Left colon (tissue), 2 donors: Measurements from ENCODE around the gene NTRK2. TPM values are rescaled to one million over a fixed set of nuclear protein-coding genes. Genes with fewer than 3 reads are reported as not detected.

ENCODE experiments used
- ATAC-seq: fragments of 200-7000 bp; cut with Tn5 transposase; one replicate; pipeline ENCODE4 v1.9.1; 2020; ENCODE audit warnings: mild to moderate bottlenecking, moderate library complexity
- DNase-seq, 2 donors: peaks; one replicate each; pipeline ENCODE4 v3.0.0-alpha.2; 2020
- intact Hi-C, 2 donors: fragments of 100-400 bp; cut with DNase I in 1 of 2; cut with micrococcal nuclease in 1 of 2; formaldehyde crosslinking; loops; one replicate each; pipeline versions ENCODE4 v1.11.2 to v1.14.0; 2022; cut with DNase I, micrococcal nuclease
- total RNA-seq, 2 donors: library from RNA; stranded (reverse); fragmentation: NEBNext Ultra II Directional; extraction: Animal tissue kit (Norgen Biotek cat#: 25700); gene quantifications; one replicate each; pipeline ENCODE4 v1.2.1, GENCODE V29; 2021
- donor health status: DM: no; HTN: no; CAD: no.
- donor health status: DM: yes; HTN: yes; CAD: no.

Gene NTRK2
- total RNA-seq, 2 donors from 2014 or later = 2.5 to 5.7 TPM

DNA sequence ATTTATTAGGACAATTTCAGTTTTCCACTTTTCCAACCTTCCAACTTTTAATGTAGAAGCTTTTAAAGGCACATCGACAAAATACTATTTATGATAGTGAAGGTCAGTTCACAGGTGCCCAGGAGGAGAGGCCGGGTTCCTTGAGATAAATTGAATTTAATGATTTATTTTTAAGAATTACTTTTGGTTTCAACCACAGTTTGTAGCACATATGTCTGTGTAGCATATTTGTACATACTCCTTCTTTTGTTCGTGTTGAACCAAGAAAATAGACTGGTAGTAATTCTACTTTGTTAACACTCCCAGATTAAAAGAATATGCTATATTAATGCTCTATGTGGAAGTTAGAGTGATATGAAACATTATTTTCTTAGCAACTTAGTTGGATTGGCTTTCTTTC is 46.7 kb downstream of the NTRK2 start:
- DNase-seq (no peak), ATAC-seq (no peak)
- intact Hi-C loops = no loop called here

DNA sequence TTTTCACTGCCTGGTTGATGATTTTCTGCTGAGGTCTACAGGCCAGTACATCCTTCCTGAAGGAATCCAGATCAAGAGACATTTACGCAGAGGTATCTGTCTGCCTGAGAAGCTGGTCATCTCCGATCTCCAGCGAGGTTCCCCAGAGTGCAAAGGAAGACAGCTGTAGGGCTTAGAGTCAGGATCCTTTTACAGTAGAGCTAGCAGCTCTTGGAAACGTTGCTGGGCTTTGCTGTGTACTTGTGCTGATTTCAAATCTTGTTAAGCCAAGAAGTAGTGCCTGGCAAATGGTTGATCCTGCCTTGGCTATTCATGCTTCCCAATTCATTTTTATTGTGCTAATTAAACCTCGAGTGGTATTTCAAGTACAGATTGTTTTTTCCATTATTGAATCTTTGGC is 48.9 kb downstream of the NTRK2 start:
- intact Hi-C loops = no loop called here
- ATAC-seq (no peak), DNase-seq (no peak)

DNA sequence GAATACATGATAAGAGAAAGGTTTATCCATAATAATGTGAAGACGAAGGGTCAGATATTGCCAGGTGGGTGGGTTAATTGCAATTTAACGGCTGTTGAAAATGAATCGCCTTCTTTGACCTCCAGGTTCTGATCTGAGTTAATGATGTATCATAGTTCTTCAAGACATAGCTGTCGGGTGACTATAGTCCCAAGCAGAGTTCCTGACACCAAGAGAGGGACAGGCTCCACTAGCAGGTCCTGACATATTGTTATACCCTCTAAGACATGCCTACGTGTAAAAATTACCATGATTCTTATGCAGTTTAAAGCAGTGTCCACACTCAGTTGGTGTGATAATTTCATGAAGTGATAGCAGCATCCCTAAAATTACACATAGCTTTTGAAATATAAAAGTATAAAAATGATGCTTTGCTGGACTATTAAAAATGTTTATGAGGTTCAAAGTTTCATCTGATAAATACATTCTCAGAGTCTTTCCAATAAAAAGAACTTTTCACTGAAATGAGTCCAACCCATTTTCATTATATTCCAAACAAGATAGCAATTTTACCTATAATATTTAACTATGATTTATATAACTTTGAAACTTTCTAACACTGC is 53.0 kb downstream of the NTRK2 start:
- peak; percentile 79 for ATAC-seq
- intact Hi-C loops = no loop called here
- DNase-seq = no peak

DNA sequence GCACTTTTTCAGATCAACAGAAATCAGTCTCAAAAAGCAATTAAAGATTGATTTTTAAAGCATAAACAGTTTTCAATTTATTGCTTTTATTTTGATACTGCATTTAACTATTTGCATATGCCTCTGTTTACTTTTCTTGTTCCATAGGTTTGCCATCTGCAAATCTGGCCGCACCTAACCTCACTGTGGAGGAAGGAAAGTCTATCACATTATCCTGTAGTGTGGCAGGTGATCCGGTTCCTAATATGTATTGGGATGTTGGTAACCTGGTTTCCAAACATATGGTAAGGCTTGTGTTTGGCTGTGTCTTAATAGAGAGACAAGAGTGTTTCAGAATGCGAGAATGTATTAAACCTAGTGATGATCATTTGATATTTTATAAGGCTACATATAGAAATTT is 53.9 kb downstream of the NTRK2 start:
- no peak for DNase-seq
- intact Hi-C loops = no loop called here
- ATAC-seq = peak; percentile 54

DNA sequence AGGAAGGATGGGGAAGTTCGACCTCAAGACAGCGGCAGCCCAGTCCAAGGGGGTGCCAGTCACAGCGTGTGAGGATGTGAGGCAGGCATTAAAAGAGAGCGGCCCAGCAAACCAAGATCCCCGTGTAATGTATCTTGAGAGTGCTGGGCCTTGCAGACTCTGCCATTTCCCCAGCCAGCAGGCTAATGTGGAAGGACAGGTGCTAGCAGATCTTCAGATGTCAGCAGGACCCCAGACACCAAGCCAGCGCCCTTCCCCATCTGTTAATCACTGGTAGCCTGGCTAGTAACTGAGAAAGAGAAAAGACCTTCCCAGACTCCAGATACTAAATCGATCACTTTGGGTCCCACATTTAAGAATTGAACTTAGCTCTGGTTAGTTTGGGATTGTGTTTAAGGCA is 62.2 kb downstream of the NTRK2 start:
- DNase-seq = no peak
- intact Hi-C loops = no loop called here
- ATAC-seq = no peak

DNA sequence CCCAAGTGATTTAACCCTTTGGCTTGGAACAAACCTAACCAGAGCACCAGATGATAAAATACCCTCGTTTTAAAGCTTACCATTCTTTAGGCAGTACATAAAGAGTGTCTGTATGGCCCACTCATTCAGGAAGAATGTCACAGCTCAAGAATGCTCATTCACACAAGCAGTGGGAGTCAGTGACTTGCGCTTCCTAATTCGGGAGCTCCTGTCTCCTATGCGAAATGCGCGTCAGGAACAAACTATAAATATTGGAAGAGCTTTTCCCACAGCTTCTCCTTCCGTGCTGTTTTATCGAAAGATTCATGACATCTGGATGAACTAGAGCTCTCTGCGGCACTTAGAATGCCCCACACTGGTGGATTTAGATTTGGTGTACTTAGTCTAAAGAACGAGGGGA is 66.6 kb downstream of the NTRK2 start:
- no peak for ATAC-seq
- intact Hi-C loops = no loop called here
- no peak for DNase-seq

DNA sequence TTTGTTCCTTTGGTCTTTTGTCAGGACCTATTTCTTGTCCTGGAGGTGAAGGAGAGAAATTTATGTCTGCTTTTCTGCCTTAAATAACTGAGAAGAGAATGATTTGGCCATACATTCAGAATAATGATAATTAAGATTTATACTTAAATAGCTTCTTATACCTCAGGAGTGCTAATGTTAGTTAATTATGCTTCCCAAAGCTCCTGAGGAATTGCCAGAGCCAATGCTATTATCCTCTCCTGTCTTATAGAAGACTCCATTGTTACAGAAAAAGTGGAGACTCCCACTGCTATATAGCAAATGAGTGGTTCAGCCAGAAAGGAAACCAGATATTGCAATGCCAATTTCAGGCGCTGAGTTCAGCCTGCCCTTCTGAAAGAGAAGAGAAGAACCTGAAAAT is 67.0 kb downstream of the NTRK2 start:
- intact Hi-C loops = no loop called here
- ATAC-seq (no peak), DNase-seq (no peak)

DNA sequence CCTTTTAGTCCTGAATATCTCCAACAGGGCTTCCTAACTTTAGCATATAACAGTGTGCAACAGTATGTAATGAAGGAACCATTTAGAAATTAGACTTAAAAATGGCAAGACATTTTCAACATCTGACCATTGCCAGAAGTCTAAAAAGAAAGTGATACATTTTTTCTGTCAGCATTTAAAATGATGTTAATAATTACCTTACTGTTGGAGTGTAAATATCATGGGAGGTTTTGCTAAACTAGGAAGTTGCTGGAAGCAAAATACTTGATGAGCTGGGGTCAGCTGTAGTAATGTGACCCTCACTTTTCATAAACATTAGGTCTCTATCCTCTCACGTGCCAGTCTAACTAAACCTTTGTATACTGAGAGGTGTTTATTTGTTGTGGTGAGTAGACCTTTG is 68.8 kb downstream of the NTRK2 start:
- ATAC-seq (peak; percentile 28), DNase-seq (no peak)
- intact Hi-C loops = no loop called here

DNA sequence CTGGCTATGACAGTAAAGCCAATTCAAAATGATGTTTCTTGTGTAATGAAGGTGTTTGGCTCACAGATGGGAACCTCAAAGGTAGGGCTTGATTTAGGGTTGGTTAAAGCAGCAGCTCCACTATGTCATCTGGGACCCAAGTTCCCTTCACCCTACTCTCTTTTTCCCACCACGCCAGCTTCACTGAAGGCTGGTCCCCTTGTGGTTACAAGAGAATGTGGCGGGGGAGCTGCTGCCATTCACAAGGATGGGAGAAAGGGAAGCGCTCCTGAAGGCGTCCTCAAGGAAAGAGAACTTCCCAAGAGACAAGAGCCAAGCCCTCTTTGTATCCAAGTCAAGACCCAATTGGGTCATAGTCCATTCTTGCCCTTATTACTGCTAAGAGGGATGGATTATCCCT is 72.7 kb downstream of the NTRK2 start:
- intact Hi-C loops = no loop called here
- no peak for DNase-seq
- no peak for ATAC-seq

DNA sequence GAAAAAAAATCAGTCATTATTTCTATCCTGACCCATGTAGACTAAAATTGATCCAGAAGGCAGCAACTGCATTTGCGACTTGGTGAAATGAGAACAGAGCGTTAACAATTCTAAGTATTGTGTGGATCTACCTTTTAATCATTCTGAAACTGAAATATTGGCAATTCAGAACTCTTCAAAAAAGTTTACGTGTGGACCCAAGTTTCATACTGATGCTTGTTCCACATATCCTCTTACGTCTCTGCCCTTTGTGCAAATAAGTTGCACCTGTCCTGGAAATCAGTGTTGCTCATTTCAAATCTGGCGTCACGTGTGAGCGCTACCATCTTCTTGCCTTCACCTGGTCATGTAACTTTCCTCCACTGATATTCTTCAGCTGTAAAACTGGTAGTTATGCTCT is 74.7 kb downstream of the NTRK2 start:
- DNase-seq = no peak
- no peak for ATAC-seq
- intact Hi-C loops = no loop called here

DNA sequence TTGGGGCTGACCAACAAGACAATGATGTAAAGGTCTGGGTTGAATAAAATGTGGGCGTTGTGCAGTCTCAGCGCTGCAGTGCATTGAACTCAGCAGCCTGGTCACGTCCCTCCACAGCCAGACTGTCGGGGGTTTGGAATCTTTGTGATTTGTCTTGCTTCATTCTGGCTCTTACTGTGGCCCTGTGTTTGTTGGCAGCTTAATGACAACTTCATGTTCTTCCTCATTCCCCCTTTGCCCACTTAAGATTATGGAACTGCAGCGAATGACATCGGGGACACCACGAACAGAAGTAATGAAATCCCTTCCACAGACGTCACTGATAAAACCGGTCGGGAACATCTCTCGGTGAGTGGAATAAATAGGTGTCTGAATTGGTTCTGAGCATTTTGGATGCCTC is 75.2 kb downstream of the NTRK2 start:
- intact Hi-C loops = no loop called here
- DNase-seq (no peak), ATAC-seq (no peak)

DNA sequence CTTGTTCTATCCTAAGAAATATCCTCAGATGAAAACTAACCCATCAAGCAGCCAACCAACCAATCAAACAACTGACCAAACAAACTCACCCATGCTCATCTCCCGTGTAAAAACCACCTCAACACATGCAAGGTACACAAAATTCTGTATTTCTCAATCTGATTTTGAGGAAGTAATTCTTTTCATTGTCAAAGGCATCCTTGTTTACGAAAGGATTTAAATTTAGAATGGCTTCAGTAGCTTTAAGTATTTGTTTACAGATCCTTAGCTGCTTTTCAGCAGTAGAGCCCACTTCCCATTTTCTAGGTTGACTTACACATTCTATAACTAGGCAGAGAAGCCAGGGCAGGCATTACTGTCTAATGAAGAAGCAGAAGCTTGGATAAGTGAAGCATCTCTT is 78.6 kb downstream of the NTRK2 start:
- intact Hi-C loops = no loop called here
- no peak for ATAC-seq
- DNase-seq = no peak

DNA sequence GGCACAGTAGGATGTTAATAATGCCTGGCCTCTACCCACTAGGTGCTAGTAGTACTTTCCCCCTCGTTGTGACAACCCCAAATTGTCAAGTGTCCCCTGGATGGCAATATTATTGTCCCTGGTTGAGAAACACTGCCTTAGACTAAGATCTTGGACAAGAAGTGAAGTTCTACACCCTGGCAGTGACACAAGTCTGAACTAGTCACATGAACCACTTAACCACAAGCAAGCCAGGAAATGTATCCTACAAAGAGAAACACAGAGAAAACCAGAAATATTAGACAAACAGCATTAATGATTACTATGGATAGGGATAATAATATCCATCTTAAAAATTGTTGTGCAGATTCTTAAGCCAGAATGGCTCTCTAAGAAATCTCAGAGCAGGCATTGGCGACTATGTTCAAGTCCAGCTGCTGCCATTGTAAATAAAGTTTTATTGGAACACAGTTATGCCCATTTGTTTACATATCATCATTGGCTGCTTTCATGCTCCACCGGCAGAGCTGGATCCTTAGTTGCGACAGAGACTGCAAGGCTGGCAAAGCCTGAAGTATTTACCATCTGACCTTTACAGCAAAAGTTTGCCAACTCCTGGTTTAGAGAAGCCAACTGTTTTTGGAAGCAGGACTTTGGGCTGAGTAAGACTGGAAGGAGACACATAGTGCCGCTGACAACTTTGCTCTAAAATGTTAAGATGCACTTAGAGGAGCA is 80.8 kb downstream of the NTRK2 start:
- ATAC-seq (no peak), DNase-seq (no peak)
- intact Hi-C loops = no loop called here

DNA sequence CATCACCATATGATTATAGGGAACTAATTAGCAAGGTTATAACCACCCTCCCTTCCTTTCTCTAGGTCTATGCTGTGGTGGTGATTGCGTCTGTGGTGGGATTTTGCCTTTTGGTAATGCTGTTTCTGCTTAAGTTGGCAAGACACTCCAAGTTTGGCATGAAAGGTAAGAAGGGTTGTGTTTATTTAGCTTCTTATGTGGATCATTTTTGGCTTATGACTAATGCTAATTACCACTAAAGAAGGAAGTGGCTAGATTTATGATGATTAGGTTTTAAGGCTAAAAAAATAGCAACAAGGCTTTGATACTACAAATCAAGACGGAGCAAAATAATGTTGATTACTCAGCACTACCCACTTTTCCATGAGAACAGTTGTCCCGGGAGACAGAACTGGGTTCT is 82.4 kb downstream of the NTRK2 start:
- no peak for ATAC-seq
- no peak for DNase-seq
- intact Hi-C loops = no loop called here

DNA sequence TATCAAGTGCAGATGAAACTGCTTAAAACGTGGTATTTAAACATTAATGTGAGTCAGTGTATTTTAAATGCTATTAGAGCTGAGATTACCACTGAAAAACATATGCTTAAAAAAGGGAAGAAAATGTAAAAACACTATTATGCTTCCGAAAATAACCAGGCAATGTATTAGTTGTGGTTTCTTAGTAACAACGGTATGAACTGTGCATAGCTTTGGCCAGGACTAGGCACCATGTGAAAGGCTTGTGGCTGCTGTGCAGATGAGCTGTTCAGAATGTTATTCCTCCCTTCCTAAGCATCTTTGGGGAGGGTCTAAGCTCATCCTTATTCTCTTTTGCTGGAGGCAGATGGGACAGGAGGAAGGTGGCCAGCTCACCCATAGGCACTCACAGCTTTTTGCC is 84.9 kb downstream of the NTRK2 start:
- DNase-seq = no peak
- ATAC-seq = no peak
- intact Hi-C loops = no loop called here

DNA sequence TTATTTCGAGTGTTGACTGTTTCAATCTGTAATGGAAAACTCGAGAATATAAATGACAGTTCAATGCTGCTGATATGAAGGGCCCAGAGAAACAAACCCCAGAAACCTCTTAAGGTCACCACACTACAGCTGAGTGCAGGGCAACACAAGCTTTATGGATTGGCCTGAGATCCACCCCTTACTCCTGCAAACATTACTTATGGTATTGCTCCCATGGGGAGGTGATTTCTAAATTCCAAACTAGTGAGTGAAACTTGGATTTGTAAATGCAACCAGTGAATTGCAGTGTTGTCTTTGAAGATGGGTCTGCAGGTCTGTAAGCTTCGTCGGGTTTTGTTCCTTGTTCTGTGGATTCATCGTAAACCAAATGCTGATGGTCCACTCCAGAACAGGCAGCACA is 85.4 kb downstream of the NTRK2 start:
- DNase-seq = no peak
- intact Hi-C loops = no loop called here
- ATAC-seq = no peak

DNA sequence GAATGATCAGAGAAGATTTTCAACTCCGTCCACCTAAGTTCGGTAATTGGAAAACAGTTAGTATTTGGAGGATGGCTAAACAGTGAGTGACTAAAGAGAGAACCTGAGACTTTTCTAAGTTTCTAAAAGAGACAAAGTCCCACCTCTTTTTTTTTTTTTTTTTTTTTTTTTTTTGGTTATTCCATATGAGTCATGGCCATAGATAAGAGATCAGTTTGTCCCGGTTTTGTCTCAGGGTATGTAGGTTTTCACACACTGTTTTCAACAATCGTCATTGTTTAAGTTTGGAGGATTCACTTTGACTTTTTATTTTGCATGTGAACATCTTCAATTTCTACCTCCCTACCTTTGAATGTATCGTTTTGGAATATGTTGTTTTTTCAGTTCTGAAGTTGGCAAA is 85.9 kb downstream of the NTRK2 start:
- intact Hi-C loops = no loop called here

DNA sequence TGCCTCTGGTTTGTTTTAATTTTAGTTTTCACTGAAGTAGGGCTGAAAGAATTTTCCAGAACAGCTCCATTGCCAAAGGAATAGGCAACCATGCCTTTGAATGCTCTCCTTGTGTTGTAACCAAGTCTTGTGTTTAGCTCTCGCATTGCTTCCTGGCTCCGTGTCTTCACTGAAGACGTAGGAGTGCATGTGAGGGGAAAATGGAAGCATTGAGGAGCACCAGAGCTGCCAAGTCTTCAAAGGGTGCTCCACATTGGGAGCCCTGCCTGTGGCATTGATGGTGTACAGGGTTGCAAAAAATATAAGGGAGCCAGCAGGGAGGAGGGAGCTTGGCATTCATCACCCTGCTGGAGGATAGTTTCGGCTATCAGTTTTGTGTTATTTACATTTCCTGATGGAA is 86.6 kb downstream of the NTRK2 start:
- no peak for ATAC-seq
- DNase-seq = no peak
- intact Hi-C loops = no loop called here

More for the DNA sequence above, 85.9 kb downstream of the NTRK2 start:
- ATAC-seq = no peak
- no peak for DNase-seq

DNA sequence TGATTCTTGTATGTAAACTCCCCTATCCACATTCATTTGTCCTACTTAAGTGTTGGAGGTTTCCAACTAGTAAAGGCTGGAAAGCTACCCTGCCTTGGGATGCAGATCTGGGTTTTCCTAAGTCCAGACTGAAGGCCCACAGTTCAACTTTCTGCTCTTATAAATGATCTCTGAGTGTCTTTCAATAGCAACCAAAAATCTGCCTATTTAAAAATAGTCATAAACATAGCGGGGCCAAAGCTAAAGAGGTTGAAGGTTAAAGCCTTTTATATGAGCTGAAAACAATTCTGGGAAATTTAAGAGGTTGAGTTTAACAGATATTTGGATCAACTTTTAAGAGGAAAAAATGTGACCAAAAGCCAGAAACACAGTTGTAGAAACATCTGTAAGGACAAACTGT is 87.2 kb downstream of the NTRK2 start:
- intact Hi-C loops = no loop called here
- no peak for ATAC-seq
- DNase-seq = no peak

DNA sequence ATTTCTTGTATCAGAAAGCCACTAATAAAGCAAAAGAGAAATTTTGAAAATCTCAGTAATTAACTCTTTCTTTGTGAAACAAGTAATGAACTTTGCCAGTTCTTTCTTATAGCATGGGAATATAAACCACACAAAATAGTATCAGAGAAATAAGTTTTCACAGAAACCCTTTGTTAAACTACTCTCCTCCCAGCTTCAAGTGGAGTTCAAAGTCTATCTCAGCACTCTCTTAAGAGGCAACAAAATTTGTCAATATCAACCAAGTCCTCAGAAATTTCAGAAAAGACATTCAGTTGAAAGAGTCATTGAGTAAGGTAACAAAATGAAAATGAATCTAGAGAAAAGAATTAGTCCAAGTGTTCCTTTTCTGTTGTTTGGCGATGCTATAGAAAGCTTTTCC is 89.3 kb downstream of the NTRK2 start:
- intact Hi-C loops = no loop called here
- peak; percentile 62 for ATAC-seq
- DNase-seq = no peak

DNA sequence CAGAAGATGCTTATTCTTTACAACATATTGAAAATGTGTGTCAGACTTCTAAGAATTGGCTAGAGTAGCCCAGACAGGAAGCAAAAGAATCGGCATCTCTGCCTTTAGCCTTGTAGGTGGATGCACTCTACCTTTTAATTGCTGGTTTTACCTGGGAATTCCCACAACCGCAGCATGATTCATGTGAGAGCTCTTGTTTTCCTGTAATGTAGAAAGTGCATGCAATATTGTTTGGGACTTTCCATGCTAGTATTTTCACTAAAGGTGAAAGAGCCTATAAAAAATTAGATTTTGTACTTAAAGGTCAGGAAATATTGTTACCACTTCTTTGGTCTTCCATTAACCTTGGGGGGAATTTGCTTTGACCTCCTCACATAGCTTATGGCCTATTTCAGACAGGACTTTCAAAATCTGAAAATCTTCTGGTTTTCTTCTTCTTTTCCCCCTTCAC is 89.8 kb downstream of the NTRK2 start:
- intact Hi-C loops = no loop called here
- DNase-seq = no peak
- ATAC-seq = peak; percentile 90
